Measurements from ENCODE around the gene CSTF3.

CSTF3 gene

GRCh38 chr11:33068611-33069340 is 92.5 kb downstream of the CSTF3 start:
- DNase-seq (ENCODE audit: low spot score): no peak
- TF ChIP-seq CTCF (IDR thresholded peaks at IDR 0.05; ENCODE audit: extremely low read depth, insufficient read depth, missing control alignments): no peak
- in situ Hi-C loops (cut with MboI; ENCODE audit: low pct_unique_long_range_greater_than_20kb, low sequenced_read_pairs, unreplicated experiment): no loop called here

- DNase-seq (ENCODE audit: low spot score): no peak
- TF ChIP-seq CTCF (IDR thresholded peaks at IDR 0.05; ENCODE audit: extremely low read depth, insufficient read depth, missing control alignments): no peak
- in situ Hi-C loops (cut with MboI; ENCODE audit: low pct_unique_long_range_greater_than_20kb, low sequenced_read_pairs, unreplicated experiment): no loop called here
Measured at GRCh38 chr11:33067294-33067693, 94.0 kb downstream of the CSTF3 start.

- peak; percentile 45 for DNase-seq (ENCODE audit: low spot score)
- in situ Hi-C loops (cut with MboI; ENCODE audit: low pct_unique_long_range_greater_than_20kb, low sequenced_read_pairs, unreplicated experiment): no loop called here
Measured at GRCh38 chr11:33065445-33066178, 95.7 kb downstream of the CSTF3 start.

GRCh38 chr11:33064866-33065265 is 96.4 kb downstream of the CSTF3 start:
- TF ChIP-seq CTCF (IDR thresholded peaks at IDR 0.05; ENCODE audit: extremely low read depth, insufficient read depth, missing control alignments): no peak
- no peak for DNase-seq (ENCODE audit: low spot score)
- in situ Hi-C loops (cut with MboI; ENCODE audit: low pct_unique_long_range_greater_than_20kb, low sequenced_read_pairs, unreplicated experiment): no loop called here

More at GRCh38 chr11:33065445-33066178, 95.7 kb downstream of the CSTF3 start:
- peak; percentile 76 for TF ChIP-seq CTCF (IDR thresholded peaks at IDR 0.05; ENCODE audit: extremely low read depth, insufficient read depth, missing control alignments)

- no peak for TF ChIP-seq CTCF (IDR thresholded peaks at IDR 0.05; ENCODE audit: extremely low read depth, insufficient read depth, missing control alignments)
- DNase-seq (ENCODE audit: low spot score): no peak
- in situ Hi-C loops (cut with MboI; ENCODE audit: low pct_unique_long_range_greater_than_20kb, low sequenced_read_pairs, unreplicated experiment): no loop called here
Measured at GRCh38 chr11:33064033-33064825, 97.1 kb downstream of the CSTF3 start.

GRCh38 chr11:33063326-33063881 is 97.9 kb downstream of the CSTF3 start:
- DNase-seq (ENCODE audit: low spot score): peak; percentile 41
- no peak for TF ChIP-seq CTCF (IDR thresholded peaks at IDR 0.05; ENCODE audit: extremely low read depth, insufficient read depth, missing control alignments)
- in situ Hi-C loops (cut with MboI; ENCODE audit: low pct_unique_long_range_greater_than_20kb, low sequenced_read_pairs, unreplicated experiment): no loop called here

Data from GM13977 (cell line).